Measurements from ENCODE around the gene LRRC8E. TPM values are rescaled to one million over a fixed set of nuclear protein-coding genes. Genes with fewer than 3 reads are reported as not detected.

Gene LRRC8E
- total RNA-seq, 1 experiment from 2014 or later, result 10.3 TPM

GRCh38 chr19:7862413-7862951, 25.8 kb upstream of the LRRC8E start:
- Mint-ChIP-seq H3K4me3 (ENCODE audit: unreplicated experiment) (no peak overlapping the region), H3K4me1 (ENCODE audit: insufficient read depth, unreplicated experiment) (peaks cover 6% of the 10 kb centered on the region), H3K27ac (ENCODE audit: low read depth, unreplicated experiment) (no peak overlapping the region), H3K36me3 (ENCODE audit: insufficient read depth, unreplicated experiment) (peaks cover 8% of the 10 kb centered on the region), H3K9me3 (ENCODE audit: unreplicated experiment) (no peaks in the 10 kb centered on the region), H3K27me3 (ENCODE audit: insufficient read depth, unreplicated experiment) (no peaks in the 10 kb centered on the region)
- intact Hi-C loops (cut with micrococcal nuclease), result no loop called here
- POLR2A ChIA-PET, result no interaction called here
- BruUV-seq (replicated peaks), result no TSS peak
- CTCF ChIA-PET, result interaction anchor here (2.4 kb wide), 1 partner anchor 9 kb away, joined by 10 read pairs; no protein-coding TSS in a partner anchor
- no peak for DNase-seq (ENCODE audit: unreplicated experiment)
- TF ChIP-seq CTCF (IDR thresholded peaks at IDR 0.05; ENCODE audit: unreplicated experiment), result no peak

GRCh38 chr19:7863157-7863970, 24.9 kb upstream of the LRRC8E start:
- no peak for TF ChIP-seq CTCF (IDR thresholded peaks at IDR 0.05; ENCODE audit: unreplicated experiment)
- H3K9me3 Mint-ChIP-seq (ENCODE audit: unreplicated experiment), result no peaks in the 10 kb centered on the region
- ChIA-PET CTCF (interaction anchor here (0.9 kb wide), 1 partner anchor 11 kb away, joined by 3 read pairs; no protein-coding TSS in a partner anchor), POLR2A (interaction anchor here (0.5 to 0.6 kb wide), 2 partner anchors 13 to 372 kb away, joined by 3 read pairs; no protein-coding TSS in a partner anchor)
- H3K36me3 Mint-ChIP-seq (ENCODE audit: insufficient read depth, unreplicated experiment), result peaks cover 8% of the 10 kb centered on the region
- no peak overlapping the region for H3K4me3 Mint-ChIP-seq (ENCODE audit: unreplicated experiment)
- no peak overlapping the region for H3K27ac Mint-ChIP-seq (ENCODE audit: low read depth, unreplicated experiment)
- H3K4me1 Mint-ChIP-seq (ENCODE audit: insufficient read depth, unreplicated experiment), result peaks cover 6% of the 10 kb centered on the region
- no peaks in the 10 kb centered on the region for H3K27me3 Mint-ChIP-seq (ENCODE audit: insufficient read depth, unreplicated experiment)
- no TSS peak for BruUV-seq (replicated peaks)
- DNase-seq (ENCODE audit: unreplicated experiment), result no peak
- intact Hi-C loops (cut with micrococcal nuclease), result no loop called here

GRCh38 chr19:7863971-7864689, 24.2 kb upstream of the LRRC8E start:
- H3K9me3 Mint-ChIP-seq (ENCODE audit: unreplicated experiment), result no peaks in the 10 kb centered on the region
- no peak for TF ChIP-seq CTCF (IDR thresholded peaks at IDR 0.05; ENCODE audit: unreplicated experiment)
- H3K4me1 Mint-ChIP-seq (ENCODE audit: insufficient read depth, unreplicated experiment), result peaks cover 6% of the 10 kb centered on the region
- intact Hi-C loops (cut with micrococcal nuclease), result no loop called here
- H3K36me3 Mint-ChIP-seq (ENCODE audit: insufficient read depth, unreplicated experiment), result peaks cover 8% of the 10 kb centered on the region
- no peaks in the 10 kb centered on the region for H3K27me3 Mint-ChIP-seq (ENCODE audit: insufficient read depth, unreplicated experiment)
- ChIA-PET POLR2A (interaction anchor here (0.6 kb wide), 1 partner anchor 130 kb away, joined by 3 read pairs; no protein-coding TSS in a partner anchor), CTCF (interaction anchor here (0.9 kb wide), 1 partner anchor 12 kb away, joined by 3 read pairs; no protein-coding TSS in a partner anchor)
- no peak overlapping the region for H3K27ac Mint-ChIP-seq (ENCODE audit: low read depth, unreplicated experiment)
- no TSS peak for BruUV-seq (replicated peaks)
- no peak for DNase-seq (ENCODE audit: unreplicated experiment)
- no peak overlapping the region for H3K4me3 Mint-ChIP-seq (ENCODE audit: unreplicated experiment)

GRCh38 chr19:7864690-7865074, 23.6 kb upstream of the LRRC8E start:
- no peak overlapping the region for H3K4me3 Mint-ChIP-seq (ENCODE audit: unreplicated experiment)
- CTCF ChIA-PET, result no interaction called here
- intact Hi-C loops (cut with micrococcal nuclease), result loop anchor here (5.0 kb wide), 1 partner anchor 58 kb away; the partner anchor contains the start of gene SNAPC2
- H3K9me3 Mint-ChIP-seq (ENCODE audit: unreplicated experiment), result no peaks in the 10 kb centered on the region
- no peak for DNase-seq (ENCODE audit: unreplicated experiment)
- H3K36me3 Mint-ChIP-seq (ENCODE audit: insufficient read depth, unreplicated experiment), result peaks cover 8% of the 10 kb centered on the region
- H3K27ac Mint-ChIP-seq (ENCODE audit: low read depth, unreplicated experiment), result peak overlapping the region; percentile 67
- no TSS peak for BruUV-seq (replicated peaks)
- POLR2A ChIA-PET, result interaction anchor here (0.6 kb wide), 1 partner anchor 130 kb away, joined by 3 read pairs; no protein-coding TSS in a partner anchor
- no peaks in the 10 kb centered on the region for H3K27me3 Mint-ChIP-seq (ENCODE audit: insufficient read depth, unreplicated experiment)
- H3K4me1 Mint-ChIP-seq (ENCODE audit: insufficient read depth, unreplicated experiment), result peaks cover 6% of the 10 kb centered on the region
- TF ChIP-seq CTCF (IDR thresholded peaks at IDR 0.05; ENCODE audit: unreplicated experiment), result no peak

Data from MCF 10A (cell line).